ENCODE data around the gene MLKL.

The MLKL gene

GRCh38 chr16:74641969-74642368, 58.7 kb downstream of the MLKL start:
- DNase-seq: no peak

GRCh38 chr16:74637742-74638453, 62.8 kb downstream of the MLKL start:
- DNase-seq: no peak

- DNase-seq: no peak
Measured at GRCh38 chr16:74635303-74635702, 65.4 kb downstream of the MLKL start.

GRCh38 chr16:74633686-74634085, 67.0 kb downstream of the MLKL start:
- no peak for DNase-seq

GRCh38 chr16:74627506-74628220, 73.0 kb downstream of the MLKL start:
- DNase-seq: no peak

- DNase-seq: no peak
Measured at GRCh38 chr16:74626741-74627416, 73.8 kb downstream of the MLKL start.

- no peak for DNase-seq
Measured at GRCh38 chr16:74625500-74626350, 74.9 kb downstream of the MLKL start.

- no peak for DNase-seq
Measured at GRCh38 chr16:74623839-74624235, 76.8 kb downstream of the MLKL start.

- peak; percentile 70 for DNase-seq
Measured at GRCh38 chr16:74623214-74623838, 77.3 kb downstream of the MLKL start.

GRCh38 chr16:74622005-74622404, 78.7 kb downstream of the MLKL start:
- no peak for DNase-seq

Data from midbrain (tissue), 1 donor.